Prostate gland (tissue), 2 donors: ENCODE data around the gene ARHGAP26.

Source experiments
- CTCF ChIP-seq, 4 experiments: fragments of 200-600 bp in 2 of 4; fragments of 450-650 bp in 2 of 4; sonication (generic) in 2 of 4; IDR thresholded peaks; 1 replicate in 3 of 4; 2 replicates in 1 of 4; pipeline ENCODE4 v1.5.1; 2016 to 2019; ENCODE audit warnings: antibody characterized with exemption in 4 of 4, mild to moderate bottlenecking in 2 of 4, moderate library complexity in 2 of 4
- POLR2AphosphoS5 ChIP-seq: sonication (generic); formaldehyde crosslinking; IDR thresholded peaks from one replicate; pipeline ENCODE4 v1.6.1; 2017; ENCODE audit warnings: antibody characterized with exemption

DNA sequence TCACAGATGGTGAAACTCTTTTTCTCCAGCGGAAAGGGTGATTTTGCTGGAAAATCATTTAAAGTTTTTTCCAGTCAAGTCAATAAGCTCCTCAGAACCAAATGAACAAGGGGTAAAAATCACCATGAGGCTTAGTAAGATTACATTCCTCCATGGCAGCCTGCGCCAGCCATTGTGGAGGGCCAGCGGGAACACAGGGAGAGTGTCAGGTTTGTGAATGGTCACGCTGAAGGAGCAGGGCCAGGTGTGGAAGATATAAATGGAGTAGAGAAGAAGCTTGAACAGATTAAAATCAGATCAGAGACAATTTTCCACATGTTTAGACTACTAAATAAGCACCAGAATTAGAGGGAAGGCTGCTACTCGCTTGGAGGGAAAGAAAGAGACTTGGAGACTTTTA lies 424.5 kb downstream of the ARHGAP26 start:
- no peak for TF ChIP-seq CTCF (IDR thresholded peaks at IDR 0.05)
- no peak for TF ChIP-seq POLR2AphosphoS5
